Lower lobe of right lung (tissue), 2 donors: ENCODE results near the gene CCDC40. TPM values are rescaled to one million over a fixed set of nuclear protein-coding genes. Genes with fewer than 3 reads are reported as not detected.

Source experiments
- ATAC-seq, 2 donors: fragments of 200-7000 bp; cut with Tn5 transposase; one replicate each; pipeline ENCODE4 v1.9.1; 2020 to 2022; ENCODE audit warnings: mild to moderate bottlenecking in 2 of 2, moderate library complexity in 2 of 2
- DNase-seq: peaks from one replicate; pipeline ENCODE4 v3.0.0-alpha.2; 2020
- H3K27ac ChIP-seq: fragments of 200-600 bp; one replicate; pipeline ENCODE4 v1.8.0; 2022
- H3K27me3 ChIP-seq: fragments of 200-600 bp; one replicate; pipeline ENCODE4 v1.8.0; 2022; ENCODE audit warnings: low read depth
- H3K36me3 ChIP-seq: fragments of 200-600 bp; one replicate; pipeline ENCODE4 v1.8.0; 2022; ENCODE audit warnings: mild to moderate bottlenecking
- H3K4me1 ChIP-seq: fragments of 200-600 bp; one replicate; pipeline ENCODE4 v1.8.0; 2022
- H3K4me3 ChIP-seq: fragments of 200-600 bp; one replicate; pipeline ENCODE4 v1.8.0; 2022; ENCODE audit warnings: mild to moderate bottlenecking
- H3K9me3 ChIP-seq: fragments of 200-600 bp; one replicate; pipeline ENCODE4 v1.8.0; 2022
- CTCF ChIP-seq: fragments of 200-600 bp; IDR thresholded peaks from one replicate; pipeline ENCODE4 v1.8.0; 2022; ENCODE audit warnings: antibody characterized with exemption, mild to moderate bottlenecking
- intact Hi-C: fragments of 100-400 bp; cut with DNase I; formaldehyde crosslinking; loops from one replicate; pipeline ENCODE4 v1.11.0; 2022
- total RNA-seq: library from RNA; stranded (reverse); fragmentation: NEBNext Ultra II Directional; extraction: Animal tissue kit (Norgen Biotek cat#: 25700); gene quantifications from one replicate; pipeline ENCODE4 v1.2.1, GENCODE V29; 2021
- donor health status: DM: no; HTN: yes; CAD: no; lungs with severe emphysema.

The CCDC40 gene
- total RNA-seq, 1 donor from 2014 or later = 14.1 TPM

GRCh38 chr17:80017226-80018010, 19.0 kb upstream of the CCDC40 start:
- Histone ChIP-seq H3K27ac (no peak overlapping the region), H3K27me3 (no peaks in the 10 kb centered on the region), H3K36me3 (peaks cover 10% of the 10 kb centered on the region), H3K4me3 (no peak overlapping the region), H3K9me3 (no peaks in the 10 kb centered on the region), H3K4me1 (peaks cover 8% of the 10 kb centered on the region)
- no peak for TF ChIP-seq CTCF
- ATAC-seq (no peak), DNase-seq (no peak)
- intact Hi-C loops = no loop called here

- DNase-seq (no peak), ATAC-seq (peak in 1 of 2 donors; percentile 39)
- peaks cover 8% of the 10 kb centered on the region for H3K4me1 ChIP-seq
- H3K36me3 ChIP-seq = no peaks in the 10 kb centered on the region
- H3K9me3 ChIP-seq = no peaks in the 10 kb centered on the region
- no peak overlapping the region for H3K4me3 ChIP-seq
- H3K27ac ChIP-seq = no peak overlapping the region
- H3K27me3 ChIP-seq = no peaks in the 10 kb centered on the region
- intact Hi-C loops = no loop called here
- TF ChIP-seq CTCF = no peak
Measured at GRCh38 chr17:80018917-80019651, 17.4 kb upstream of the CCDC40 start.

- ATAC-seq = no peak
- no peak for TF ChIP-seq CTCF
Measured at GRCh38 chr17:80021600-80021999, 14.8 kb upstream of the CCDC40 start.

GRCh38 chr17:80023481-80024205, 12.8 kb upstream of the CCDC40 start:
- Histone ChIP-seq H3K27ac (no peak overlapping the region), H3K36me3 (no peaks in the 10 kb centered on the region), H3K4me3 (peak overlapping the region; percentile 8), H3K4me1 (peaks cover 15% of the 10 kb centered on the region), H3K27me3 (no peaks in the 10 kb centered on the region), H3K9me3 (no peaks in the 10 kb centered on the region)
- DNase-seq (no peak), ATAC-seq (peak; percentile 33 to 39)
- TF ChIP-seq CTCF = no peak
- intact Hi-C loops = no loop called here

More at GRCh38 chr17:80021600-80021999, 14.8 kb upstream of the CCDC40 start:
- no peak for DNase-seq
- no peaks in the 10 kb centered on the region for H3K27me3 ChIP-seq
- intact Hi-C loops = no loop called here
- no peak overlapping the region for H3K4me3 ChIP-seq
- H3K9me3 ChIP-seq = no peaks in the 10 kb centered on the region
- no peaks in the 10 kb centered on the region for H3K36me3 ChIP-seq
- H3K4me1 ChIP-seq = peaks cover 8% of the 10 kb centered on the region
- no peak overlapping the region for H3K27ac ChIP-seq

GRCh38 chr17:80024206-80024972, 12.1 kb upstream of the CCDC40 start:
- intact Hi-C loops = no loop called here
- H3K27me3 ChIP-seq = no peaks in the 10 kb centered on the region

More at GRCh38 chr17:80024206-80024972, 12.1 kb upstream of the CCDC40 start:
- H3K4me1 ChIP-seq = peaks cover 17% of the 10 kb centered on the region
- no peak for DNase-seq
- no peaks in the 10 kb centered on the region for H3K36me3 ChIP-seq
- ATAC-seq = peak; percentile 20 to 59
- TF ChIP-seq CTCF = no peak
- H3K4me3 ChIP-seq = no peak overlapping the region
- no peak overlapping the region for H3K27ac ChIP-seq
- no peaks in the 10 kb centered on the region for H3K9me3 ChIP-seq
